HCT116 (cell line): ENCODE data around the gene ELN. TPM values are rescaled to one million over a fixed set of nuclear protein-coding genes. Genes with fewer than 3 reads are reported as not detected.

Experiments used
- ATAC-seq: fragments of 200-7000 bp; cut with Tn5 transposase; 2 replicates; pipeline ENCODE4 v1.9.1; 2020; ENCODE audit warnings: mild to moderate bottlenecking, moderate library complexity
- BruUV-seq: library from RNA; stranded (reverse); fragments of 400-500 nt; replicated peaks from 2 replicates; lab custom pipeline; 2021; lab: Mats Ljungman, UMichigan
- CTCF ChIA-PET: fragments of 300-600 bp; sonication (Branson Sonifier 250); formaldehyde crosslinking; loops from one replicate; lab custom pipeline; 2021; ENCODE audit warnings: antibody characterized with exemption; lab: Charles Lee
- POLR2A ChIA-PET: fragments of 300-600, 350-600 bp; sonication (Branson Sonifier 250); formaldehyde crosslinking; loops from one replicate; lab custom pipeline; 2021; ENCODE audit warnings: antibody characterized with exemption; lab: Charles Lee
- RAD21 ChIA-PET, 2 experiments: fragments of 300-600 bp; sonication (Branson Sonifier 250); formaldehyde crosslinking; loops; one replicate each; lab custom pipeline; 2023; ENCODE audit warnings: low total read pairs in 2 of 2; ENCODE audit not compliant: uncharacterized antibody in 2 of 2, unreplicated experiment in 2 of 2, low non-redundant PET in 1 of 2; lab: Charles Lee
- DNase-seq: peaks from one replicate; pipeline ENCODE4 v3.0.0-alpha.2; 2010; ENCODE audit warnings: low read depth, low spot score
- H2AFZ ChIP-seq: fragments of 200-600 bp; shearing (Covaris generic), sonication (generic); 2 replicates; pipeline ENCODE4 v1.6.1; 2017; ENCODE audit warnings: low read depth, mixed run types, mixed read lengths, antibody characterized with exemption, low read length; ENCODE audit not compliant: poor library complexity, severe bottlenecking
- H3K27ac ChIP-seq: 2 replicates; pipeline ENCODE4 v1.5.1; 2012; ENCODE audit warnings: low read depth, low read length
- H3K27me3 ChIP-seq: fragments of 200-600 bp; sonication (generic); 2 replicates; pipeline ENCODE4 v1.6.1; 2016; ENCODE audit warnings: mixed run types, low read length, mixed read lengths; ENCODE audit not compliant: insufficient read depth
- H3K36me3 ChIP-seq, 2 experiments: fragments of 200-500 bp in 1 of 2; fragments of 200-600 bp in 1 of 2; sonication (Bioruptor generic) in 1 of 2; sonication (generic) in 1 of 2; 2 replicates each; pipeline versions ENCODE4 v1.5.1 to v1.6.1; 2014 to 2016; ENCODE audit warnings: low read length in 2 of 2, inconsistent platforms in 1 of 2, mixed read lengths in 1 of 2, mixed run types in 1 of 2; ENCODE audit not compliant: insufficient read depth in 2 of 2, control insufficient read depth in 1 of 2
- H3K4me1 ChIP-seq, 2 experiments: fragments of 200-600 bp in 1 of 2; sonication (generic) in 1 of 2; 2 replicates each; pipeline versions ENCODE4 v1.5.1 to v1.6.1; 2012 to 2017; ENCODE audit warnings: low read length in 2 of 2, inconsistent platforms in 1 of 2, mild to moderate bottlenecking in 1 of 2, mixed read lengths in 1 of 2, mixed run types in 1 of 2, moderate library complexity in 1 of 2; ENCODE audit not compliant: insufficient read depth in 2 of 2, control insufficient read depth in 1 of 2
- H3K4me2 ChIP-seq: fragments of 200-600 bp; sonication (generic); 2 replicates; pipeline ENCODE4 v1.6.1; 2017; ENCODE audit warnings: mixed run types, low read length, mixed read lengths
- H3K4me3 ChIP-seq, 2 experiments: fragments of 200-600 bp in 1 of 2; sonication (generic) in 1 of 2; replicated peaks in 1 of 2; 2 replicates each; pipeline ENCODE4 v1.5.1; 2011 to 2016; ENCODE audit warnings: low read length in 2 of 2, control low read depth in 1 of 2, low read depth in 1 of 2, mild to moderate bottlenecking in 1 of 2, mixed read lengths in 1 of 2, mixed run types in 1 of 2
- H3K79me2 ChIP-seq: fragments of 200-600 bp; sonication (generic); 2 replicates; pipeline ENCODE4 v1.6.1; 2017; ENCODE audit warnings: mild to moderate bottlenecking, mixed run types, low read length, moderate library complexity, mixed read lengths; ENCODE audit not compliant: insufficient read depth
- H3K9ac ChIP-seq: fragments of 200-600 bp; sonication (generic); 2 replicates; pipeline ENCODE4 v1.6.1; 2016; ENCODE audit warnings: low read length, mixed read lengths
- H3K9me2 ChIP-seq: fragments of 200-600 bp; sonication (generic), shearing (Covaris generic); 2 replicates; pipeline ENCODE4 v1.6.1; 2017; ENCODE audit warnings: mixed run types, mild to moderate bottlenecking, moderate library complexity; ENCODE audit not compliant: insufficient read depth
- H3K9me3 ChIP-seq, 2 experiments: fragments of 200-500 bp in 1 of 2; fragments of 200-600 bp in 1 of 2; sonication (Bioruptor generic) in 1 of 2; sonication (generic) in 1 of 2; 2 replicates each; pipeline ENCODE4 v1.6.1; 2014 to 2017; ENCODE audit warnings: low read length in 2 of 2, mixed read lengths in 2 of 2, inconsistent platforms in 1 of 2, low read depth in 1 of 2, mild to moderate bottlenecking in 1 of 2, mixed run types in 1 of 2, moderate library complexity in 1 of 2; ENCODE audit not compliant: control insufficient read depth in 1 of 2, insufficient read depth in 1 of 2
- H4K20me1 ChIP-seq: fragments of 200-600 bp; sonication (generic), shearing (Covaris generic); 2 replicates; pipeline ENCODE4 v1.6.1; 2017; ENCODE audit warnings: mixed run types, mild to moderate bottlenecking, moderate library complexity; ENCODE audit not compliant: insufficient read depth
- CBX3 ChIP-seq: IDR thresholded peaks from 2 replicates; pipeline ENCODE4 v1.6.1; 2012; ENCODE audit warnings: low read depth
- EGR1 ChIP-seq: IDR thresholded peaks from 2 replicates; pipeline ENCODE4 v1.6.1; 2012; ENCODE audit warnings: low read depth
- ELF1 ChIP-seq: IDR thresholded peaks from 2 replicates; pipeline ENCODE4 v1.6.1; 2012; ENCODE audit warnings: low read depth, borderline replicate concordance
- EZH2 ChIP-seq: fragments of 200-600 bp; sonication (generic); IDR thresholded peaks from 2 replicates; pipeline ENCODE4 v1.6.1; 2017; ENCODE audit warnings: antibody characterized with exemption, mixed run types
- EZH2phosphoT487 ChIP-seq: fragments of 200-600 bp; IDR thresholded peaks from 2 replicates; pipeline ENCODE4 v1.6.1; 2018; ENCODE audit warnings: antibody characterized with exemption, borderline replicate concordance
- FOSL1 ChIP-seq: IDR thresholded peaks from 2 replicates; pipeline ENCODE4 v1.6.1; 2012; ENCODE audit warnings: low read depth
- JUND ChIP-seq: IDR thresholded peaks from 2 replicates; pipeline ENCODE4 v1.6.1; 2012
- POLR2AphosphoS5 ChIP-seq: IDR thresholded peaks from 2 replicates; pipeline ENCODE4 v1.6.1; 2011; ENCODE audit warnings: mild to moderate bottlenecking, low read depth, low read length, moderate library complexity
- RAD21 ChIP-seq: IDR thresholded peaks from 2 replicates; pipeline ENCODE4 v1.6.1; 2012; ENCODE audit warnings: low read depth, mild to moderate bottlenecking
- ZNF274 ChIP-seq: fragments of 200-500 bp; sonication (Bioruptor generic); IDR thresholded peaks from 2 replicates; pipeline ENCODE4 v1.6.1; 2014; ENCODE audit warnings: mild to moderate bottlenecking, low read depth, low read length, inconsistent platforms
- intact Hi-C: fragments of 100-400 bp; cut with micrococcal nuclease; formaldehyde crosslinking; loops from 2 replicates; pipeline ENCODE4 v1.10.0; 2022
- total RNA-seq: library from RNA; stranded (reverse); gene quantifications from one replicate; pipeline ENCODE4 v1.2.1, GENCODE V29; 2021; ENCODE audit not compliant: unreplicated experiment
- TF ChIP-seq, protein P1 (sequence below): IDR thresholded peaks from 2 replicates; pipeline ENCODE4 v1.6.1; 2012; ENCODE audit warnings: low read depth
- TF ChIP-seq, protein P2 (sequence below): IDR thresholded peaks from 2 replicates; pipeline ENCODE4 v1.6.1; 2012

ELN gene
- total RNA-seq, 1 experiment from 2014 or later, result 0.17 TPM

DNA sequence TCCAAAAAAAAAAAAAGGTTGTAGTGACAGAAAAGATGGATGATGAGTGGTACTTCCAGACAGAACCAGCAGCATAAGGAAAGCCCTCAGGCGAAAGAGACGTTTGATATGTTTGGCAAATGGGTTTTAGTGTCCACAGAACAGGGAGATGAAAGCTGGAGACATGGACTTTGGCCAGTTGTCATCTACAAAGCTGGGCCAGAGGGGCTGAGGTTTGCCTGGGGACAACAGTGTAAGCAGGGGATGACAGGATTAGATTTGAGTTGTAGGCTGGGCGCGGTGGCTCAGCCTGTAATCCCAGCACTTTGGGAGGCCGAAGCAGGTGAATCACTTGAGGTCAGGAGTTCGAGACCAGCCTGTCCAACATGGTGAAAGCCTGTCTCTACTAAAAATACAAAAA is 47.8 kb upstream of the ELN start:
- no peak for DNase-seq
- no TSS peak for BruUV-seq
- no peaks in the 10 kb centered on the region for H3K79me2 ChIP-seq
- H3K9ac ChIP-seq, result no peak overlapping the region
- H4K20me1 ChIP-seq, result no peaks in the 10 kb centered on the region
- RAD21 ChIA-PET, result no interaction called here
- no peaks in the 10 kb centered on the region for H3K36me3 ChIP-seq
- H3K4me2 ChIP-seq, result no peak overlapping the region
- no peaks in the 10 kb centered on the region for H3K9me3 ChIP-seq
- H3K27me3 ChIP-seq, result no peaks in the 10 kb centered on the region
- no peaks in the 10 kb centered on the region for H3K9me2 ChIP-seq
- H3K4me3 ChIP-seq, result no peak overlapping the region
- POLR2A ChIA-PET, result no interaction called here
- TF ChIP-seq, protein P1, sequence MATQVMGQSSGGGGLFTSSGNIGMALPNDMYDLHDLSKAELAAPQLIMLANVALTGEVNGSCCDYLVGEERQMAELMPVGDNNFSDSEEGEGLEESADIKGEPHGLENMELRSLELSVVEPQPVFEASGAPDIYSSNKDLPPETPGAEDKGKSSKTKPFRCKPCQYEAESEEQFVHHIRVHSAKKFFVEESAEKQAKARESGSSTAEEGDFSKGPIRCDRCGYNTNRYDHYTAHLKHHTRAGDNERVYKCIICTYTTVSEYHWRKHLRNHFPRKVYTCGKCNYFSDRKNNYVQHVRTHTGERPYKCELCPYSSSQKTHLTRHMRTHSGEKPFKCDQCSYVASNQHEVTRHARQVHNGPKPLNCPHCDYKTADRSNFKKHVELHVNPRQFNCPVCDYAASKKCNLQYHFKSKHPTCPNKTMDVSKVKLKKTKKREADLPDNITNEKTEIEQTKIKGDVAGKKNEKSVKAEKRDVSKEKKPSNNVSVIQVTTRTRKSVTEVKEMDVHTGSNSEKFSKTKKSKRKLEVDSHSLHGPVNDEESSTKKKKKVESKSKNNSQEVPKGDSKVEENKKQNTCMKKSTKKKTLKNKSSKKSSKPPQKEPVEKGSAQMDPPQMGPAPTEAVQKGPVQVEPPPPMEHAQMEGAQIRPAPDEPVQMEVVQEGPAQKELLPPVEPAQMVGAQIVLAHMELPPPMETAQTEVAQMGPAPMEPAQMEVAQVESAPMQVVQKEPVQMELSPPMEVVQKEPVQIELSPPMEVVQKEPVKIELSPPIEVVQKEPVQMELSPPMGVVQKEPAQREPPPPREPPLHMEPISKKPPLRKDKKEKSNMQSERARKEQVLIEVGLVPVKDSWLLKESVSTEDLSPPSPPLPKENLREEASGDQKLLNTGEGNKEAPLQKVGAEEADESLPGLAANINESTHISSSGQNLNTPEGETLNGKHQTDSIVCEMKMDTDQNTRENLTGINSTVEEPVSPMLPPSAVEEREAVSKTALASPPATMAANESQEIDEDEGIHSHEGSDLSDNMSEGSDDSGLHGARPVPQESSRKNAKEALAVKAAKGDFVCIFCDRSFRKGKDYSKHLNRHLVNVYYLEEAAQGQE, result no peak
- TF ChIP-seq, protein P2, sequence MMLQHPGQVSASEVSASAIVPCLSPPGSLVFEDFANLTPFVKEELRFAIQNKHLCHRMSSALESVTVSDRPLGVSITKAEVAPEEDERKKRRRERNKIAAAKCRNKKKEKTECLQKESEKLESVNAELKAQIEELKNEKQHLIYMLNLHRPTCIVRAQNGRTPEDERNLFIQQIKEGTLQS, result no peak
- TF ChIP-seq ELF1, result no peak
- no peak for TF ChIP-seq JUND
- no peak for TF ChIP-seq ZNF274
- no peak for TF ChIP-seq FOSL1
- TF ChIP-seq EGR1, result no peak
- no peak for TF ChIP-seq EZH2phosphoT487
- no peak for TF ChIP-seq EZH2
- no peak for TF ChIP-seq POLR2AphosphoS5
- TF ChIP-seq CBX3, result no peak
- no peak for TF ChIP-seq RAD21
- no peak for ATAC-seq
- H3K27ac ChIP-seq, result no peak overlapping the region
- H3K4me1 ChIP-seq, result peaks cover 9 to 16% of the 10 kb centered on the region in 2 experiments
- intact Hi-C loops, result no loop called here
- no peak overlapping the region for H2AFZ ChIP-seq
- CTCF ChIA-PET, result interaction anchor here (2.0 kb wide), 1 partner anchor 11 kb away, joined by 7 read pairs; no protein-coding TSS in a partner anchor
